GM12864 (cell line): ENCODE data around the gene N4BP3.

Source experiments
- DNase-seq: peaks from one replicate; pipeline ENCODE4 v3.0.0-alpha.2; 2011; ENCODE audit warnings: low read depth
- H3K4me3 ChIP-seq: 2 replicates; pipeline ENCODE4 v1.5.1; 2011; ENCODE audit warnings: mild to moderate bottlenecking, low read depth, low read length, control low read depth
- CTCF ChIP-seq: IDR thresholded peaks from 2 replicates; pipeline ENCODE4 v1.5.1; 2011; ENCODE audit warnings: low read depth, mild to moderate bottlenecking, moderate library complexity, low read length, control low read depth, inconsistent platforms; ENCODE audit errors: missing control alignments

The N4BP3 gene

DNA sequence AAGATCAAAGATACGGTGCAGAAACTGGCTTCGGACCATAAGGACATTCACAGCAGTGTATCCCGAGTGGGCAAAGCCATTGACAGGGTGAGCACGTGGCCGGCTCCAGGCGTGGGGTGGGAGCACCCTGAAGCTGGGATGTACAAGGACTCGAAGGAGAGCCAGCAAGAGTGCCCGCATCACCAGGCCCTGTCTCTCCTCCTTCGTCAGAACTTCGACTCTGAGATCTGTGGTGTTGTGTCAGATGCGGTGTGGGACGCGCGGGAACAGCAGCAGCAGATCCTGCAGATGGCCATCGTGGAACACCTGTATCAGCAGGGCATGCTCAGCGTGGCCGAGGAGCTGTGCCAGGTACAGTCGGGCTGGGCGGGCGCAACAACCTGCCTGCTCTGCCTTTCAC is 29.3 kb downstream of the N4BP3 start:
- H3K4me3 ChIP-seq = no peak overlapping the region
- TF ChIP-seq CTCF = no peak
- DNase-seq = no peak

- TF ChIP-seq CTCF = no peak
- no peak for DNase-seq
- no peak overlapping the region for H3K4me3 ChIP-seq
Observed at GRCh38 chr5:178143246-178143645, 29.9 kb downstream of the N4BP3 start.

DNA sequence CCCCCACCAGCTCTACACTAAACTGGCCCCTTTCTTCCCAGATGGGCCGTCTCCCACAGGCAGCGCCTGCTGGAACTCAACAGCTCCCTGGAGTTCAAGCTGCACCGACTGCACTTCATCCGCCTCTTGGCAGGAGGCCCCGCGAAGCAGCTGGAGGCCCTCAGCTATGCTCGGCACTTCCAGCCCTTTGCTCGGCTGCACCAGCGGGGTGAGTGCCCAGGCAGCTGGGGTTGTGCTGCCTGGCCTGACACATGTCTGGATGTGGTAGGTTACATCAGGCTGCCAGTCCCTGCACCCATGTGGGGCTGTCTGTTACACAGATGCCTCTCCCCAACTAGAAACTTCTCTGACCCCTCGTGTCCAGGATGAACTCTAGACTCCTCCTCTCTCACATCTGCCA is 30.6 kb downstream of the N4BP3 start:
- H3K4me3 ChIP-seq = no peak overlapping the region
- no peak for TF ChIP-seq CTCF
- no peak for DNase-seq

DNA sequence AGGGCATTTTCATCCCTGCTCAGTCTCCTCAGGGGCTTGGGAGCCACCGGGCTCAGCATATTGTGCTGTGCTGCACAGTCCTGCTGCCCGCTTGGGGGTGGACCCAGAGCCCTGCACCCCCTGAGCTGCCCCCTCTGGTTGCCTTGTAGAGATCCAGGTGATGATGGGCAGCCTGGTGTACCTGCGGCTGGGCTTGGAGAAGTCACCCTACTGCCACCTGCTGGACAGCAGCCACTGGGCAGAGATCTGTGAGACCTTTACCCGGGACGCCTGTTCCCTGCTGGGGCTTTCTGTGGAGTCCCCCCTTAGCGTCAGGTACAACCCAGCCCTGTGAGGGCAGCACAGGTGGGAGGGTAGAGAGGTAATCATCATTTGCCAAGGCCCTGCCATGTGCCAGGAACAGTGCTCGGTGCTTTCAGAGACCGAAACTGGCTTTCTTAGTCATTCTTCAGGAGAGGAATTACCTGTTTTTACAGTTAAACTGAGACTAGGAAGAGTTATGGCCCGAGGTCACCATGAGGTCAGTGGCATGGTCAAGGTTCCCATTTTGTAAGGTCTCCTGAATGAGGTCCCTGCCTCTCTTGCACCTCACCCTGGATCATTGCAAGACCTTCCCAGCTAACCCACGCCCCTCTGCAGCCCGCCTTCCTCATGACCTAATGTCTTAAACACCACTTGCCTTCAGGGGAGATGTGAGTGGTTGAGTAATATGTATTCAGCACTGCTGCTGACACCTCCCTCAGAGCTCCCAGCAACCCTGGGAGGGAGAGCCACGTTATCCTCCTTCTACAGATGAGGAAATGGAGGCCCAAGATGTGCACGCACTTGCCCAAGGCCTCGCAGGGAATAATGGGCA is 32.9 kb downstream of the N4BP3 start:
- DNase-seq = peak; percentile 30
- TF ChIP-seq CTCF = peak; percentile 88

DNA sequence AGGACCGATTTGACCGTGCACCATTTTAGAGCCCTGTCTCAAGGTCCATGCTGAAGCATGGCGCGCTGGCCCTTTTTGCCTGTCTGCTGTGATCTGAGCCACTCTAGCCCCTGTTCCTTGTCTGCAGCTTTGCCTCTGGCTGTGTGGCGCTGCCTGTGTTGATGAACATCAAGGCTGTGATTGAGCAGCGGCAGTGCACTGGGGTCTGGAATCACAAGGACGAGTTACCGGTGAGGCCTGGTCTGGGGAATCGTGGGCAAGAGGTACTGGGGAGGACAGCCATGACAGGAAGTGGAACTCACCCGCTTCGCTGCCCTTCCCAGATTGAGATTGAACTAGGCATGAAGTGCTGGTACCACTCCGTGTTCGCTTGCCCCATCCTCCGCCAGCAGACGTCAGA is 34.1 kb downstream of the N4BP3 start:
- DNase-seq = no peak
- H3K4me3 ChIP-seq = no peak overlapping the region
- TF ChIP-seq CTCF = no peak

More for the DNA sequence above, 32.9 kb downstream of the N4BP3 start:
- H3K4me3 ChIP-seq = no peak overlapping the region

GRCh38 chr5:178149199-178149932 is 36.0 kb downstream of the N4BP3 start:
- no peak for TF ChIP-seq CTCF
- no peak overlapping the region for H3K4me3 ChIP-seq
- DNase-seq = no peak
